Psoas muscle (tissue), 8 donors: ENCODE results near the gene EEFSEC. TPM values are rescaled to one million over a fixed set of nuclear protein-coding genes. Genes with fewer than 3 reads are reported as not detected.

ENCODE experiments used
- ATAC-seq, 4 donors: fragments of 200-7000 bp; cut with Tn5 transposase; one replicate each; pipeline ENCODE4 v1.9.1; 2020; ENCODE audit warnings: moderate library complexity in 3 of 4, mild to moderate bottlenecking in 2 of 4
- DNase-seq, 2 donors: peaks; one replicate each; pipeline ENCODE4 v3.0.0-alpha.2; 2020
- H3K27ac ChIP-seq: fragments of 200-600 bp; one replicate; pipeline ENCODE4 v1.8.0; 2022
- H3K27me3 ChIP-seq, 3 donors: fragments of 200-600 bp in 1 of 3; one replicate each; pipeline versions ENCODE4 v1.6.1 to v1.8.0; 2013 to 2022; ENCODE audit warnings: low read length in 2 of 3, mild to moderate bottlenecking in 2 of 3, moderate library complexity in 1 of 3; ENCODE audit not compliant: insufficient read depth in 3 of 3
- H3K36me3 ChIP-seq, 2 donors: fragments of 200-600 bp in 1 of 2; one replicate each; pipeline versions ENCODE4 v1.6.1 to v1.8.0; 2013 to 2022; ENCODE audit warnings: low read depth in 1 of 2, mild to moderate bottlenecking in 1 of 2, moderate library complexity in 1 of 2; ENCODE audit not compliant: insufficient read depth in 1 of 2
- H3K4me1 ChIP-seq: fragments of 200-600 bp; one replicate; pipeline ENCODE4 v1.8.0; 2022
- H3K4me3 ChIP-seq: fragments of 200-600 bp; one replicate; pipeline ENCODE4 v1.8.0; 2022; ENCODE audit warnings: mild to moderate bottlenecking
- H3K9me3 ChIP-seq: fragments of 200-600 bp; one replicate; pipeline ENCODE4 v1.8.0; 2022
- CTCF ChIP-seq: fragments of 200-600 bp; IDR thresholded peaks from one replicate; pipeline ENCODE4 v1.8.0; 2022; ENCODE audit warnings: antibody characterized with exemption
- WGBS, 3 donors: extraction: QIAGEN DNeasy Blood & Tissue Kit; methylation state at CpG; one replicate each; pipeline versions ENCODE4 v1.1.6 to v1.1.7; 2013; 5-methylcytosine and 5-hydroxymethylcytosine counted together
- intact Hi-C, 2 donors: fragments of 100-400 bp; cut with DNase I; formaldehyde crosslinking; loops; one replicate each; pipeline versions ENCODE4 v1.11.0 to v1.14.2; 2022
- polyA plus RNA-seq, 3 donors: library from polyadenylated mRNA; stranded (reverse); fragments of 200-250 nt; gene quantifications; one replicate each; pipeline ENCODE4 v1.2.3, GENCODE V29; 2013
- total RNA-seq, 4 donors: library from RNA; stranded (reverse); fragmentation: NEBNext Ultra II Directional in 2 of 4; extraction: Animal tissue kit (Norgen Biotek cat#: 25700) in 2 of 4; gene quantifications; one replicate each; pipeline versions ENCODE4 v1.2.1 to v1.2.4, GENCODE V29; 2021 to 2023
- donor health status: healthy with polysubstance abuse.
- donor health status: DM: no; HTN: no; CAD: no; lungs with moderate emphysema.
- donor health status: Bipolar disorder and iron deficiency.
- donor health status: healthy.
- donor health status: DM: yes; HTN: yes; CAD: no.
- donor health status: DM: no; HTN: no; CAD: no.
- donor health status: DM: no; HTN: no; CAD: no.
- donor health status: DM: yes; HTN: yes; CAD: no.

Gene EEFSEC
- total and polyA plus RNA-seq, 7 donors, result 10.7 to 18.9 (median 14.0) TPM

- H3K4me1 ChIP-seq, result no peaks in the 10 kb centered on the region
- intact Hi-C loops, result no loop called here
- no peaks in the 10 kb centered on the region for H3K9me3 ChIP-seq
- no peak for DNase-seq
- no peak overlapping the region for H3K27ac ChIP-seq
- no peaks in the 10 kb centered on the region for H3K36me3 ChIP-seq
- no peak overlapping the region for H3K4me3 ChIP-seq
- H3K27me3 ChIP-seq, result no peaks in the 10 kb centered on the region
- no peak for TF ChIP-seq CTCF
- ATAC-seq, result no peak
Measured at GRCh38 chr3:128347282-128347681, 194.0 kb downstream of the EEFSEC start.

GRCh38 chr3:128348075-128348474 is 194.8 kb downstream of the EEFSEC start:
- no peak for ATAC-seq
- H3K27ac ChIP-seq, result no peak overlapping the region
- H3K9me3 ChIP-seq, result no peaks in the 10 kb centered on the region
- H3K27me3 ChIP-seq, result no peaks in the 10 kb centered on the region
- 64 to 86% (median 79%) methylated on average over 4 of the region's 4 CpGs for WGBS, 3 donors
- TF ChIP-seq CTCF, result no peak
- H3K4me3 ChIP-seq, result no peak overlapping the region
- DNase-seq, result peak in 1 of 2 donors; percentile 2
- H3K36me3 ChIP-seq, result no peaks in the 10 kb centered on the region
- no peaks in the 10 kb centered on the region for H3K4me1 ChIP-seq
- intact Hi-C loops, result no loop called here

GRCh38 chr3:128348805-128349531 is 195.7 kb downstream of the EEFSEC start:
- Histone ChIP-seq H3K27ac (no peak overlapping the region), H3K4me3 (no peak overlapping the region), H3K4me1 (peaks cover 1% of the 10 kb centered on the region), H3K36me3 (no peaks in the 10 kb centered on the region), H3K9me3 (no peaks in the 10 kb centered on the region), H3K27me3 (no peaks in the 10 kb centered on the region)
- no peak for ATAC-seq
- DNase-seq, result peak in 1 of 2 donors; percentile 28
- WGBS, 3 donors, result 89 to 96% (median 95%) methylated on average over 5 of the region's 5 CpGs
- TF ChIP-seq CTCF, result no peak
- intact Hi-C loops, result no loop called here

GRCh38 chr3:128349963-128350599 is 196.8 kb downstream of the EEFSEC start:
- intact Hi-C loops, result no loop called here

More at GRCh38 chr3:128349963-128350599, 196.8 kb downstream of the EEFSEC start:
- TF ChIP-seq CTCF, result no peak
- Histone ChIP-seq H3K4me1 (peaks cover 10% of the 10 kb centered on the region), H3K27me3 (no peaks in the 10 kb centered on the region), H3K9me3 (no peaks in the 10 kb centered on the region), H3K36me3 (no peaks in the 10 kb centered on the region), H3K4me3 (no peak overlapping the region), H3K27ac (peak overlapping the region; percentile 46)
- peak; percentile 70 to 91 (median 87) for ATAC-seq
- WGBS, 3 donors, result 59 to 75% (median 60%) methylated on average over 12 of the region's 12 CpGs
- peak in 1 of 2 donors; percentile 63 for DNase-seq
